Stimulated activated CD4-positive, alpha-beta T cell treated with anti-CD3 and anti-CD28 coated beads, Interleukin-2, amount 100 ng/mL, for 48 hours (primary cell): ENCODE results near the gene PELI2.
"Not testable (repeated sequence)": the region's sequence is repeated elsewhere in the genome, so short reads cannot be mapped to it uniquely, and the experiment has no call there.

Experiments used
- DNase-seq, 2 donors: peaks; one replicate each; pipeline ENCODE4 v3.0.0-alpha.2; 2020

PELI2 gene

GRCh38 chr14:56145181-56145769 lies 27.1 kb downstream of the PELI2 start:
- no peak for DNase-seq

GRCh38 chr14:56145965-56146364 lies 27.8 kb downstream of the PELI2 start:
- no peak for DNase-seq

GRCh38 chr14:56147449-56147848 lies 29.2 kb downstream of the PELI2 start:
- no peak for DNase-seq

GRCh38 chr14:56147986-56148901 lies 30.0 kb downstream of the PELI2 start:
- no peak for DNase-seq

- DNase-seq: no peak
Measured at GRCh38 chr14:56149151-56149550, 30.9 kb downstream of the PELI2 start.

- DNase-seq: no peak
Measured at GRCh38 chr14:56149995-56150394, 31.8 kb downstream of the PELI2 start.

GRCh38 chr14:56150645-56151345 lies 32.6 kb downstream of the PELI2 start:
- DNase-seq: no peak

- no peak for DNase-seq
Measured at GRCh38 chr14:56152221-56152620, 34.0 kb downstream of the PELI2 start.

GRCh38 chr14:56153267-56153666 lies 35.1 kb downstream of the PELI2 start:
- DNase-seq: no peak

GRCh38 chr14:56154321-56154720 lies 36.1 kb downstream of the PELI2 start:
- DNase-seq: no peak

- no peak for DNase-seq
Measured at GRCh38 chr14:56156096-56156495, 37.9 kb downstream of the PELI2 start.

- DNase-seq: no peak
Measured at GRCh38 chr14:56159066-56159465, 40.9 kb downstream of the PELI2 start.

GRCh38 chr14:56160088-56160487 lies 41.9 kb downstream of the PELI2 start:
- DNase-seq: no peak

- DNase-seq: no peak
Measured at GRCh38 chr14:56161658-56162057, 43.4 kb downstream of the PELI2 start.

GRCh38 chr14:56162476-56162875 lies 44.3 kb downstream of the PELI2 start:
- DNase-seq: no peak

- DNase-seq: not testable (repeated sequence)
Measured at GRCh38 chr14:56166579-56166978, 48.4 kb downstream of the PELI2 start.

GRCh38 chr14:56168007-56168616 lies 49.9 kb downstream of the PELI2 start:
- DNase-seq: no peak

- DNase-seq: no peak
Measured at GRCh38 chr14:56170028-56170427, 51.8 kb downstream of the PELI2 start.

GRCh38 chr14:56170877-56171422 lies 52.7 kb downstream of the PELI2 start:
- DNase-seq: no peak

GRCh38 chr14:56172074-56172473 lies 53.9 kb downstream of the PELI2 start:
- DNase-seq: no peak

- no peak for DNase-seq
Measured at GRCh38 chr14:56172571-56172971, 54.4 kb downstream of the PELI2 start.

GRCh38 chr14:56173365-56173922 lies 55.2 kb downstream of the PELI2 start:
- no peak for DNase-seq

GRCh38 chr14:56175773-56176172 lies 57.6 kb downstream of the PELI2 start:
- DNase-seq: no peak
